ENCODE data around the gene SCAND1.

Gene SCAND1

DNA sequence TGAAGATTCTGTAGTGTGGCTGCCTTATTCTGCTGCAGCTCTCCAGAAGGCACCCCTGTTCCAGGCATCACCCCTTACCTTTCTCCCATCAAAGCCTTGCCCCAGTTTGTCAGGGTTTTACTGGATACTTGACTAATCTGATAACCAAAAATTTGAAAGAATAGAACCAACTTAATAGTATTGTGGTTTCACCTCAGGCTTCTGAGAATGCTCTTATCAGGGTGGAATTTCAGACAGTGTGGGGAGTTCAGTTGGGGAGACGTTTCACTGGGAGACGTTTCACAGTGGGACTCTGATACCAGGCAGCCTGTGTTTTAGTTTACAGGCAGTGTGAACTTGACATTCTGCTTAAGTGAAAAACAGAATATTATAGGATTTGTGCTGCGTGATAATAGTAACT lies 50.5 kb downstream of the SCAND1 start:
- DNase-seq = no peak

Measured in stimulated activated CD8-positive, alpha-beta memory T cell treated with anti-CD3 and anti-CD28 coated beads, Interleukin-4, amount 100 ng/mL, for 48 hours (primary cell).